GM12878 (cell line): Measurements from ENCODE around the gene SLC37A1.
"Not testable (repeated sequence)": the region's sequence is repeated elsewhere in the genome, so short reads cannot be mapped to it uniquely, and the experiment has no call there.

Experiments used
- CTCF ChIP-seq, 3 experiments: IDR thresholded peaks in 2 of 3; conservative IDR thresholded peaks in 1 of 3; 2 replicates each; pipeline ENCODE4 v1.5.1; 2011; ENCODE audit warnings: low read depth in 3 of 3, low read length in 3 of 3, mild to moderate bottlenecking in 3 of 3, control low read depth in 2 of 3, moderate library complexity in 2 of 3, inconsistent platforms in 1 of 3, mixed read lengths in 1 of 3; ENCODE audit not compliant: control insufficient read depth in 2 of 3, insufficient read depth in 1 of 3; ENCODE audit errors: extremely low read depth in 1 of 3
- E2F8 ChIP-seq: fragments of 450-650 bp; IDR thresholded peaks from 2 replicates; pipeline ENCODE4 v1.6.1; 2018; ENCODE audit warnings: mild to moderate bottlenecking, low read depth, moderate library complexity; ENCODE audit not compliant: partially characterized antibody
- E4F1 ChIP-seq: fragments of 450-650 bp; IDR thresholded peaks from 2 replicates; pipeline ENCODE4 v1.6.1; 2018; ENCODE audit warnings: borderline replicate concordance, mild to moderate bottlenecking; ENCODE audit not compliant: partially characterized antibody
- EP300 ChIP-seq, 2 experiments: fragments of 150-350 bp in 1 of 2; IDR thresholded peaks; 2 replicates each; pipeline ENCODE4 v1.6.1; 2011 to 2012; ENCODE audit warnings: low read depth in 2 of 2, low read length in 2 of 2, borderline replicate concordance in 1 of 2, improper control_type of control experiment in 1 of 2, inconsistent platforms in 1 of 2; ENCODE audit not compliant: control insufficient read depth in 1 of 2
- HDGF ChIP-seq: fragments of 450-650 bp; IDR thresholded peaks from 2 replicates; pipeline ENCODE4 v1.6.1; 2016; ENCODE audit warnings: antibody characterized with exemption
- MTA3 ChIP-seq: IDR thresholded peaks from 2 replicates; pipeline ENCODE4 v1.6.1; 2012; ENCODE audit warnings: low read length, inconsistent platforms, borderline replicate concordance
- MXI1 ChIP-seq: fragments of 150-350 bp; IDR thresholded peaks from 2 replicates; pipeline ENCODE4 v1.6.1; 2011; ENCODE audit warnings: low read depth, mild to moderate bottlenecking, inconsistent platforms, low read length, improper control_type of control experiment
- NFYA ChIP-seq: IDR thresholded peaks from 2 replicates; pipeline ENCODE4 v1.6.1; 2011; ENCODE audit warnings: low read depth, mild to moderate bottlenecking, low read length, improper control_type of control experiment, borderline replicate concordance

DNA sequence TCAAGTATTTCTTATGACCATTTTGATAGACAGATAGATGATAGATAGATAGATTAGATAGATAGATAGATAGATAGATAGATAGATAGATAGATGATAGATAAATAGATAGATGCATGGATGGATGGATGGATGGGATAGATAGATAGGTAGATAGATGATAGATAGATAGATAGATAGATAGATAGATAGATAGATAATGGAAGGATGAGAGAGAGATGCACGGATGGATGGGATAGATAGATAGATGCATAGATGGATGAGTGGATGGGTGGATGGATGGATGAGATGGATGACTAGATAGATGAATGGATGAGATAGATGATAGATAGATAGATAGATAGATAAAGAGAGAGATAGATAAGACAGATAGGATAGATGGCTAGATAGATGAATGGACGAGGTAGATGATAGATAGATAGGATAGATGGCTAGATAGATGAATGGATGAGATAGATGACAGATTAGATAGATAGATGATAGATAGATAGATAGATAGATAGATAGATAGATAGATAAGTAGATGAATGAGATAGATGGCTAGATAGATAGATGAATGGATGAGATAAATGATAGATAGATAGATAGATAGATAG is 114.9 kb downstream of the SLC37A1 start:
- TF ChIP-seq NFYA; E4F1; CTCF (IDR thresholded peaks at IDR 0.05 in 2 of 3, conservative IDR thresholded peaks at IDR 0.05 in 1 of 3; ENCODE audit: control insufficient read depth in 2 of 3, extremely low read depth in 1 of 3, insufficient read depth in 1 of 3, low read depth in 3 of 3, low read length in 3 of 3); MXI1; EP300 (IDR thresholded peaks at IDR 0.05; ENCODE audit: borderline replicate concordance in 1 of 2, control insufficient read depth in 1 of 2, low read depth in 2 of 2, low read length in 2 of 2); HDGF; E2F8; MTA3: not testable (repeated sequence)
